SK-N-SH treated with all-trans-retinoic acid at 6 μM for 48 hours (cell line): ENCODE data around the gene HAUS8.

ENCODE experiments used
- ATAC-seq: fragments of 200-7000 bp; cut with Tn5 transposase; 3 replicates; pipeline ENCODE4 v1.9.1; 2020; ENCODE audit warnings: mild to moderate bottlenecking, moderate library complexity
- BACH2 ChIP-seq: fragments of 250-450 bp; sonication (Bioruptor Pico); IDR thresholded peaks from 2 replicates; pipeline ENCODE4 v1.9.0; 2021; ENCODE audit warnings: mild to moderate bottlenecking, borderline replicate concordance
- CREB5 ChIP-seq: fragments of 250-450 bp; sonication (Bioruptor Pico); IDR thresholded peaks from 2 replicates; pipeline ENCODE4 v1.5.1; 2020; ENCODE audit warnings: low read depth, mild to moderate bottlenecking, moderate library complexity
- CSDC2 ChIP-seq: fragments of 250-450 bp; sonication (Bioruptor Pico); IDR thresholded peaks from 2 replicates; pipeline ENCODE4 v1.5.0; 2020; ENCODE audit warnings: mild to moderate bottlenecking, moderate library complexity
- CSRNP3 ChIP-seq: fragments of 250-450 bp; sonication (Bioruptor Pico); IDR thresholded peaks from 2 replicates; pipeline ENCODE4 v1.5.1; 2021; ENCODE audit warnings: mild to moderate bottlenecking, moderate library complexity
- GLIS3 ChIP-seq: fragments of 250-450 bp; sonication (Bioruptor Pico); IDR thresholded peaks from 2 replicates; pipeline ENCODE4 v1.5.0; 2020; ENCODE audit warnings: mild to moderate bottlenecking, moderate library complexity
- ISL1 ChIP-seq: fragments of 250-450 bp; sonication (Bioruptor Pico); IDR thresholded peaks from 2 replicates; pipeline ENCODE4 v2.1.2; 2022; ENCODE audit warnings: mild to moderate bottlenecking, moderate library complexity
- OSR1 ChIP-seq: fragments of 250-450 bp; sonication (Bioruptor Pico); IDR thresholded peaks from 2 replicates; pipeline ENCODE4 v1.8.0; 2022; ENCODE audit warnings: moderate library complexity, mild to moderate bottlenecking, inconsistent platforms
- PATZ1 ChIP-seq: fragments of 250-450 bp; sonication (Bioruptor Pico); IDR thresholded peaks from 2 replicates; pipeline ENCODE4 v1.8.0; 2020; ENCODE audit warnings: mild to moderate bottlenecking, moderate library complexity, borderline replicate concordance
- PPARA ChIP-seq: fragments of 250-450 bp; sonication (Bioruptor Pico); IDR thresholded peaks from 2 replicates; pipeline ENCODE4 v1.5.0; 2020; ENCODE audit warnings: mild to moderate bottlenecking, borderline replicate concordance
- RARB ChIP-seq: fragments of 250-450 bp; sonication (Bioruptor Pico); IDR thresholded peaks from 2 replicates; pipeline ENCODE4 v1.8.0; 2021; ENCODE audit warnings: mild to moderate bottlenecking, moderate library complexity
- SNAI2 ChIP-seq: fragments of 250-450 bp; sonication (Bioruptor Pico); IDR thresholded peaks from 2 replicates; pipeline ENCODE4 v1.5.0; 2020; ENCODE audit warnings: mild to moderate bottlenecking, moderate library complexity
- TCF4 ChIP-seq: fragments of 250-450 bp; sonication (Bioruptor Pico); IDR thresholded peaks from 2 replicates; pipeline ENCODE4 v1.8.0; 2021; ENCODE audit warnings: mild to moderate bottlenecking, moderate library complexity, borderline replicate concordance
- TOX ChIP-seq: fragments of 250-450 bp; sonication (Bioruptor Pico); IDR thresholded peaks from 2 replicates; pipeline ENCODE4 v1.8.0; 2021; ENCODE audit warnings: mild to moderate bottlenecking, moderate library complexity, borderline replicate concordance
- TSHZ2 ChIP-seq: fragments of 250-450 bp; sonication (Bioruptor Pico); IDR thresholded peaks from 2 replicates; pipeline ENCODE4 v1.5.0; 2020; ENCODE audit warnings: mild to moderate bottlenecking, moderate library complexity
- ZC3H10 ChIP-seq: fragments of 250-450 bp; sonication (Bioruptor Pico); IDR thresholded peaks from 2 replicates; pipeline ENCODE4 v1.5.1; 2021; ENCODE audit warnings: mild to moderate bottlenecking, moderate library complexity
- ZFP3 ChIP-seq: fragments of 250-450 bp; sonication (Bioruptor Pico); IDR thresholded peaks from 2 replicates; pipeline ENCODE4 v1.5.0; 2020; ENCODE audit warnings: mild to moderate bottlenecking, moderate library complexity
- ZNF565 ChIP-seq: fragments of 450-650 bp; formaldehyde crosslinking; conservative IDR thresholded peaks from 2 replicates; pipeline ENCODE4 v1.5.0; 2020; ENCODE audit warnings: low read depth, mild to moderate bottlenecking, moderate library complexity
- ZNF8 ChIP-seq: fragments of 450-650 bp; formaldehyde crosslinking; IDR thresholded peaks from 2 replicates; pipeline ENCODE4 v1.5.0; 2020; ENCODE audit warnings: mild to moderate bottlenecking, moderate library complexity

HAUS8 gene

GRCh38 chr19:17055636-17056035 is 19.6 kb downstream of the HAUS8 start:
- TF ChIP-seq CREB5 (CRISPR knock-in tag) (no peak), PATZ1 (CRISPR knock-in tag) (no peak), TOX (CRISPR knock-in tag) (no peak), ZC3H10 (no peak), ISL1 (no peak), ZNF565 (CRISPR knock-in tag) (no peak), TCF4 (CRISPR knock-in tag) (no peak), RARB (CRISPR knock-in tag) (no peak), OSR1 (CRISPR knock-in tag) (no peak), ZNF8 (CRISPR knock-in tag) (no peak), PPARA (CRISPR knock-in tag) (no peak), SNAI2 (no peak), BACH2 (CRISPR knock-in tag) (no peak), CSDC2 (CRISPR knock-in tag) (no peak), ZFP3 (CRISPR knock-in tag) (no peak)
- ATAC-seq, result no peak

- no peak for TF ChIP-seq PPARA (CRISPR knock-in tag)
- no peak for TF ChIP-seq ZFP3 (CRISPR knock-in tag)
- TF ChIP-seq CREB5 (CRISPR knock-in tag), result no peak
- no peak for TF ChIP-seq ZNF565 (CRISPR knock-in tag)
- no peak for TF ChIP-seq ZC3H10
- TF ChIP-seq ISL1, result no peak
- no peak for TF ChIP-seq CSDC2 (CRISPR knock-in tag)
- TF ChIP-seq BACH2 (CRISPR knock-in tag), result no peak
- no peak for ATAC-seq
Measured at GRCh38 chr19:17054746-17055145, 20.5 kb downstream of the HAUS8 start.

- TF ChIP-seq CSDC2 (CRISPR knock-in tag) (no peak), SNAI2 (no peak), ISL1 (no peak), TSHZ2 (CRISPR knock-in tag) (no peak), TCF4 (CRISPR knock-in tag) (no peak), ZNF8 (CRISPR knock-in tag) (no peak), ZFP3 (CRISPR knock-in tag) (no peak), PATZ1 (CRISPR knock-in tag) (no peak), GLIS3 (CRISPR knock-in tag) (no peak), CSRNP3 (CRISPR knock-in tag) (no peak)
- ATAC-seq, result peak; percentile 71
Measured at GRCh38 chr19:17052439-17052838, 22.8 kb downstream of the HAUS8 start.
